ENCODE results near the gene SBF2.

The SBF2 gene

DNA sequence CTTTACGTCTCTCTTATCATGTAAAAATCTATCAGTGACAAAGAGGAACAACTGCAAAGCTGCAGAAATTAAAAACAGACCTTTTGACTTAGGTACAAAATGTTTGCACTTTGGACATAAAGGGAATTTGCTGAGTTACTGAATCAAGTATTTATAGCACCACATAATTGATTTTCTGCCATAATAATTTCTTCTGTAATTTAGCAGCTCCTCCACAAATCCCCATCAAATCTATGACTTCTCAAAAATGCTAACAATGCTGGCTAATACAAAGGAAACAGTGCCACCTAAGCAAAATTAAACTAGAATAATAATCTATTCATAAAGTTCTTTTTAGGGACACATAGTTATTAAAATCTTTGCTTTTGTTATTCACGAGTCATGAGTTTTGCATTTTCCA lies 415.1 kb downstream of the SBF2 start:
- H3K4me3 ChIP-seq: no peak overlapping the region
- TF ChIP-seq, protein P1, sequence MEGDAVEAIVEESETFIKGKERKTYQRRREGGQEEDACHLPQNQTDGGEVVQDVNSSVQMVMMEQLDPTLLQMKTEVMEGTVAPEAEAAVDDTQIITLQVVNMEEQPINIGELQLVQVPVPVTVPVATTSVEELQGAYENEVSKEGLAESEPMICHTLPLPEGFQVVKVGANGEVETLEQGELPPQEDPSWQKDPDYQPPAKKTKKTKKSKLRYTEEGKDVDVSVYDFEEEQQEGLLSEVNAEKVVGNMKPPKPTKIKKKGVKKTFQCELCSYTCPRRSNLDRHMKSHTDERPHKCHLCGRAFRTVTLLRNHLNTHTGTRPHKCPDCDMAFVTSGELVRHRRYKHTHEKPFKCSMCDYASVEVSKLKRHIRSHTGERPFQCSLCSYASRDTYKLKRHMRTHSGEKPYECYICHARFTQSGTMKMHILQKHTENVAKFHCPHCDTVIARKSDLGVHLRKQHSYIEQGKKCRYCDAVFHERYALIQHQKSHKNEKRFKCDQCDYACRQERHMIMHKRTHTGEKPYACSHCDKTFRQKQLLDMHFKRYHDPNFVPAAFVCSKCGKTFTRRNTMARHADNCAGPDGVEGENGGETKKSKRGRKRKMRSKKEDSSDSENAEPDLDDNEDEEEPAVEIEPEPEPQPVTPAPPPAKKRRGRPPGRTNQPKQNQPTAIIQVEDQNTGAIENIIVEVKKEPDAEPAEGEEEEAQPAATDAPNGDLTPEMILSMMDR (IDR thresholded peaks at IDR 0.05): no peak
- no peak overlapping the region for H3K27ac ChIP-seq
- no peak for DNase-seq (ENCODE audit: low spot score)

DNA sequence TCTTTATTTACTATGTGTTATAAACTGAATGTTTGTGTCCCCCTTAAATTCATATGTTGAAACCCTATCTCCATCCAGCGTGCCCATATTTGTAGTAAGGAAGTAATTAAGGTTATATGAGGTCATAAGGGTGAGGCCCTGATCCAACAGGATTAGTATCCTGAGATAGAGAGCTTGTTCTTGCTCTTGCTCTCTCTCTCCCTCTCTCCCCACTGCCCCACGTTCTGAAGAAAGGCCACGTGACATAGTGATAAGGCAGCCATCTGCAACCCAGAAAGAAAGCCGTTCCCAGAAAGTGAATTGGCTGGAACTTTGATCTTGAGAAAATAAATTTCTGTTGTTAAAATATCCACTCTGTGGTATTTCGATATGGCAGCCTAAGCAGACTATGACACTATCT lies 417.7 kb downstream of the SBF2 start:
- Histone ChIP-seq H3K27ac (no peak overlapping the region), H3K4me3 (no peak overlapping the region)
- TF ChIP-seq, protein P1 (IDR thresholded peaks at IDR 0.05): no peak
- no peak for DNase-seq (ENCODE audit: low spot score)

DNA sequence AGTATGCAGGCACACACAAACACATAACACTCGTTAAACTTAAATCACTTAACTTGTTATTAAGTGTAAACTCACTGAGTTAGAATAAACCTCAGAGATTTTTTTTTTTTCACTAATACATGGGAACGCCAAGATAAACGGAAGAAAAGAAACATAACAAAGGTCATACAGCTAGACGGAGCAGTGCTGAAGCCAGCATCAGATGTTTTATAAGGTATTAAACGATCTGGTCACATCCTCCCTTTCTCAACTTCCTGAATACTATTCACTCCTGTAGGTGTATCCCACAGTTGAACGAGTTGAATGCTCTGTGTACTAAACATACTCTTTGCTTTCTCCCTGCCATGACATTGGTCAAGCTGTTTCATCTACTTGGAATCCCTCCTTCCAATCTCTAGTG lies 418.2 kb downstream of the SBF2 start:
- Histone ChIP-seq H3K27ac (no peak overlapping the region), H3K4me3 (no peak overlapping the region)
- TF ChIP-seq, protein P1 (IDR thresholded peaks at IDR 0.05): no peak
- DNase-seq (ENCODE audit: low spot score): no peak

DNA sequence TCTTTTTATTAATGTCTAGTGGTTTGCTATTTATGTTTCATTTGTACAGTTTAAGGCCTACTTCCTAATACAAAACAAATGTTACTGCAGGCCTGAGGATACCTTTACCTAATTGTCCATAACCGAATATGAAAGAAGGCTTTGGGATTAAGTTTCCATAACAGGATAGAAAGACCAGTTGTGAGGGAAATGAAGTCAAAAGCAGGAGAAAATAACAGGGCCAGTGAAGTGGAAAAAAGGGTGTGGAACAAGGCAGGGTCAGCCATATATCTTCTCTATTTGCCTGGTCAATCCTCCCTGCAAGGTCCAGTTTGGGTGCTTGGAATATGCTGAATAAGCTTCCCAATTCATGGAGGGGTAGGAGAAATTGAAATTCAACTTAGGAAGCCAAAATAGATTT lies 418.6 kb downstream of the SBF2 start:
- Histone ChIP-seq H3K27ac (no peak overlapping the region), H3K4me3 (no peak overlapping the region)
- DNase-seq (ENCODE audit: low spot score): no peak
- TF ChIP-seq, protein P1 (IDR thresholded peaks at IDR 0.05): no peak

DNA sequence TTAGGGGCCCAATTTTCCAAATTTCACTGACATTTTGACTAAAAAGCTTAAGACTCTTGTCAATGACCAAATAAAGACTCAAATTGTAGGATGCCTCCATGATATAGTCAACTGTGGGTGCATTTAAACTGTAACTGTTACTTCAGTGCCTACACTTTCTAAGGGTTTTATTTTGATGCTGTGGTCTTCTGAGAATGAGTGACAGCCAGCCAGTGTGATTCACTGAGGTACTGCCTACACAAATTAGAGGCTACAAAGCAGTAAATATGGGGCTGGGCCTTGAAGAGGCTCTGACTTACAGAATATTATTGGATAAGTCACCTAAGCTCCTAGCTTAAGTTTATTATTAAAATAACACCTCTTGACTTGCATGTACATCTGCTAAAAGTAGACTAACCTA lies 419.6 kb downstream of the SBF2 start:
- no peak overlapping the region for H3K4me3 ChIP-seq
- H3K27ac ChIP-seq: no peak overlapping the region
- no peak for DNase-seq (ENCODE audit: low spot score)
- TF ChIP-seq, protein P1 (IDR thresholded peaks at IDR 0.05): no peak

DNA sequence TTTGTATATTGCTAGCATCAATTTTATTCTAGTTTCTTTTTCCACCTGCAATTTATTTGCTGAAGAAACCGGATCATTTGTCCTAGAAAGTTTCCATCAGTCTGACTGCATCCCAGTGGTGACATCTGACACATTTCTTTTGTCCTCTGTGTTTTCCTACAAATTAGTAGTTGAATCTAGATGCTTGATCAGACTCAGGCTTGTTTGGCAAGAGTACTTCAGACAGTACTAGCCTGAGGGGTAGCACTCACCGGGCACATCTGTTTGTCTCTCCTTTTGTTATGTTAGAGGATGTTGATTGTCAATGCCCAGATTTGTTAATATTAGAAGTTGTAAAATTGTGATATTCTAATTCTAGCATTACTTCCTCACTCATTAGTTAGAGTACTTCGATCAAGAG lies 425.4 kb downstream of the SBF2 start:
- TF ChIP-seq, protein P1 (IDR thresholded peaks at IDR 0.05): no peak
- Histone ChIP-seq H3K27ac (no peak overlapping the region), H3K4me3 (no peak overlapping the region)

DNA sequence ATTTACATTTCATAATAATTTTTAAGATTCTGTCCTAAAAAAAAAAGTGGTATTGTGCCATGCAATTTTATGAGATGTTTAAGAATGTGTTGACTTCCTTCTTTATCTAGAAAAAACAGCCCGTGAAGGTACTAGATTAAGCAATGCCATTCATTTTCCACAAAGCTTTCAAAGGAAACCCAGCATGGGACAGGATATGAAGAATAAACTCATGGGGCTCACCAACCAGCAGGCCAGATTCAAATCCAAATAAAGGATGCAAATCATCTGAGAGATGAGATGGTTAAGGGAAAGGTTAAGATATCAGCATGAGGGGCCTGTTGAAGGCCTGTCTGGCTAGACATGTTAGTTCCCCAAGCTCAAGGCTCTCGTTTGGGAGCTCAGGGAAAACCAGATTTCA lies 431.0 kb downstream of the SBF2 start:
- TF ChIP-seq, protein P1 (IDR thresholded peaks at IDR 0.05): no peak
- DNase-seq (ENCODE audit: low spot score): no peak
- no peak overlapping the region for H3K27ac ChIP-seq
- no peak overlapping the region for H3K4me3 ChIP-seq

More for the DNA sequence above, 425.4 kb downstream of the SBF2 start:
- DNase-seq (ENCODE audit: low spot score): no peak
